SK-N-SH treated with all-trans-retinoic acid at 6 μM for 48 hours (cell line): Measurements from ENCODE around the gene PANK2.

Source experiments
- ATAC-seq: fragments of 200-7000 bp; cut with Tn5 transposase; 3 replicates; pipeline ENCODE4 v1.9.1; 2020; ENCODE audit warnings: mild to moderate bottlenecking, moderate library complexity
- ARNTL ChIP-seq: fragments of 450-650 bp; formaldehyde crosslinking; IDR thresholded peaks from 2 replicates; pipeline ENCODE4 v1.5.0; 2020; ENCODE audit warnings: low read depth, mild to moderate bottlenecking, moderate library complexity, borderline replicate concordance
- BACH2 ChIP-seq: fragments of 250-450 bp; sonication (Bioruptor Pico); IDR thresholded peaks from 2 replicates; pipeline ENCODE4 v1.9.0; 2021; ENCODE audit warnings: mild to moderate bottlenecking, borderline replicate concordance
- CSDC2 ChIP-seq: fragments of 250-450 bp; sonication (Bioruptor Pico); IDR thresholded peaks from 2 replicates; pipeline ENCODE4 v1.5.0; 2020; ENCODE audit warnings: mild to moderate bottlenecking, moderate library complexity
- CSRNP3 ChIP-seq: fragments of 250-450 bp; sonication (Bioruptor Pico); IDR thresholded peaks from 2 replicates; pipeline ENCODE4 v1.5.1; 2021; ENCODE audit warnings: mild to moderate bottlenecking, moderate library complexity
- ESRRG ChIP-seq: fragments of 250-450 bp; sonication (Bioruptor Pico); IDR thresholded peaks from 2 replicates; pipeline ENCODE4 v1.6.1; 2021; ENCODE audit warnings: mild to moderate bottlenecking
- GLIS3 ChIP-seq: fragments of 250-450 bp; sonication (Bioruptor Pico); IDR thresholded peaks from 2 replicates; pipeline ENCODE4 v1.5.0; 2020; ENCODE audit warnings: mild to moderate bottlenecking, moderate library complexity
- ISL1 ChIP-seq: fragments of 250-450 bp; sonication (Bioruptor Pico); IDR thresholded peaks from 2 replicates; pipeline ENCODE4 v2.1.2; 2022; ENCODE audit warnings: mild to moderate bottlenecking, moderate library complexity
- OSR1 ChIP-seq: fragments of 250-450 bp; sonication (Bioruptor Pico); IDR thresholded peaks from 2 replicates; pipeline ENCODE4 v1.8.0; 2022; ENCODE audit warnings: moderate library complexity, mild to moderate bottlenecking, inconsistent platforms
- PPARA ChIP-seq: fragments of 250-450 bp; sonication (Bioruptor Pico); IDR thresholded peaks from 2 replicates; pipeline ENCODE4 v1.5.0; 2020; ENCODE audit warnings: mild to moderate bottlenecking, borderline replicate concordance
- RARB ChIP-seq: fragments of 250-450 bp; sonication (Bioruptor Pico); IDR thresholded peaks from 2 replicates; pipeline ENCODE4 v1.8.0; 2021; ENCODE audit warnings: mild to moderate bottlenecking, moderate library complexity
- SNAI2 ChIP-seq: fragments of 250-450 bp; sonication (Bioruptor Pico); IDR thresholded peaks from 2 replicates; pipeline ENCODE4 v1.5.0; 2020; ENCODE audit warnings: mild to moderate bottlenecking, moderate library complexity
- TCF4 ChIP-seq: fragments of 250-450 bp; sonication (Bioruptor Pico); IDR thresholded peaks from 2 replicates; pipeline ENCODE4 v1.8.0; 2021; ENCODE audit warnings: mild to moderate bottlenecking, moderate library complexity, borderline replicate concordance
- TOX ChIP-seq: fragments of 250-450 bp; sonication (Bioruptor Pico); IDR thresholded peaks from 2 replicates; pipeline ENCODE4 v1.8.0; 2021; ENCODE audit warnings: mild to moderate bottlenecking, moderate library complexity, borderline replicate concordance
- ZC3H10 ChIP-seq: fragments of 250-450 bp; sonication (Bioruptor Pico); IDR thresholded peaks from 2 replicates; pipeline ENCODE4 v1.5.1; 2021; ENCODE audit warnings: mild to moderate bottlenecking, moderate library complexity
- ZFP3 ChIP-seq: fragments of 250-450 bp; sonication (Bioruptor Pico); IDR thresholded peaks from 2 replicates; pipeline ENCODE4 v1.5.0; 2020; ENCODE audit warnings: mild to moderate bottlenecking, moderate library complexity
- ZFP30 ChIP-seq: fragments of 450-650 bp; formaldehyde crosslinking; IDR thresholded peaks from 2 replicates; pipeline ENCODE4 v1.5.0; 2022; ENCODE audit warnings: mild to moderate bottlenecking, moderate library complexity
- ZNF565 ChIP-seq: fragments of 450-650 bp; formaldehyde crosslinking; conservative IDR thresholded peaks from 2 replicates; pipeline ENCODE4 v1.5.0; 2020; ENCODE audit warnings: low read depth, mild to moderate bottlenecking, moderate library complexity
- ZNF70 ChIP-seq: fragments of 450-650 bp; formaldehyde crosslinking; IDR thresholded peaks from 2 replicates; pipeline ENCODE4 v1.5.0; 2020; ENCODE audit warnings: mild to moderate bottlenecking, moderate library complexity
- ZNF8 ChIP-seq: fragments of 450-650 bp; formaldehyde crosslinking; IDR thresholded peaks from 2 replicates; pipeline ENCODE4 v1.5.0; 2020; ENCODE audit warnings: mild to moderate bottlenecking, moderate library complexity
- TF ChIP-seq, protein P1 (sequence below): fragments of 250-450 bp; sonication (Bioruptor Pico); IDR thresholded peaks from 2 replicates; pipeline ENCODE4 v1.8.0; 2020; ENCODE audit warnings: mild to moderate bottlenecking, moderate library complexity, borderline replicate concordance
- TF ChIP-seq, protein P2 (sequence below): fragments of 250-450 bp; sonication (Bioruptor Pico); IDR thresholded peaks from 2 replicates; pipeline ENCODE4 v1.5.1; 2020; ENCODE audit warnings: low read depth, mild to moderate bottlenecking, moderate library complexity
- TF ChIP-seq, protein P3 (sequence below): fragments of 250-450 bp; sonication (Bioruptor Pico); IDR thresholded peaks from 2 replicates; pipeline ENCODE4 v1.8.0; 2021; ENCODE audit warnings: low read depth, mild to moderate bottlenecking, moderate library complexity, borderline replicate concordance

Gene PANK2

DNA sequence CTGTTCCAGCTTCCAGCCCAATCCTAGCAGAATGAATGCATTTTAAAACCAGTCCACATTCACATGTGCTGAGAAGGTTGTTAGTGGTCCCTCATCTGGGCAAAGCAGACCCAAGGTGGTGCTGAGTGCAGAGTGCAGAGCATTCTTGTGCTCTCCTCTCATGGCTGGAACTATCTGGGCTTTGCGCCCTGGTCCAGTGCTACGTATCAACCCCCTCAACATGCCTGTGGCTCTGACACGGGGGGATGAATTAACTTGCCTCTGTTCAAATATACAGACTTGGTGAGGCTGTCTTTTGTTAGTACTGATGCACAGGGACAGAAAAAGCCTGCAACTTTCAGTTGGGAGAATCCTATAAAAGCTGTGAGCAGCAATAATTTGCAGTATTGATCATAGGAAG lies 42.5 kb downstream of the PANK2 start:
- ATAC-seq: peak; percentile 1; the same call in 1 of the 3 replicates
- TF ChIP-seq, protein P1, sequence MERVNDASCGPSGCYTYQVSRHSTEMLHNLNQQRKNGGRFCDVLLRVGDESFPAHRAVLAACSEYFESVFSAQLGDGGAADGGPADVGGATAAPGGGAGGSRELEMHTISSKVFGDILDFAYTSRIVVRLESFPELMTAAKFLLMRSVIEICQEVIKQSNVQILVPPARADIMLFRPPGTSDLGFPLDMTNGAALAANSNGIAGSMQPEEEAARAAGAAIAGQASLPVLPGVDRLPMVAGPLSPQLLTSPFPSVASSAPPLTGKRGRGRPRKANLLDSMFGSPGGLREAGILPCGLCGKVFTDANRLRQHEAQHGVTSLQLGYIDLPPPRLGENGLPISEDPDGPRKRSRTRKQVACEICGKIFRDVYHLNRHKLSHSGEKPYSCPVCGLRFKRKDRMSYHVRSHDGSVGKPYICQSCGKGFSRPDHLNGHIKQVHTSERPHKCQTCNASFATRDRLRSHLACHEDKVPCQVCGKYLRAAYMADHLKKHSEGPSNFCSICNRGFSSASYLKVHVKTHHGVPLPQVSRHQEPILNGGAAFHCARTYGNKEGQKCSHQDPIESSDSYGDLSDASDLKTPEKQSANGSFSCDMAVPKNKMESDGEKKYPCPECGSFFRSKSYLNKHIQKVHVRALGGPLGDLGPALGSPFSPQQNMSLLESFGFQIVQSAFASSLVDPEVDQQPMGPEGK (CRISPR knock-in tag): no peak
- TF ChIP-seq ZNF565: no peak
- TF ChIP-seq BACH2 (CRISPR knock-in tag): no peak
- no peak for TF ChIP-seq CSRNP3
- no peak for TF ChIP-seq ZC3H10

DNA sequence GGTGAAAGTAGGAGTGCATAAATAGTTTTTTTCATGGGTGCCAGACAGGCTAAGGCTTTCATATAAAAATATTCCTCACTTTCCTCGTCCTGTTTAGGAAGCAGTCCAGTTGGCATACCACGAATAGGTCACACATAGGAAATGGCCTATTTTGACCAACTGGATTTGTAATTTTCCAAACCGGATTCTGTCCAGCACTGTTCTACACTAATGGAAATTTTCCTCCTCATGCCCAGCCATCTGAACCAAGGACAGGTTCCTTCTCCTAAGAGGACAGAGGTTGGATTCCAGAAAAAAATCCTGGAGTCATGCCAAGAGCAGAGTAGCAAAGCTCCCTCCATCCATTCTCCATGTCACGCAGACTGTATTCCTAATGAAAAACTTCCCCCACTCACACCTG lies 43.1 kb downstream of the PANK2 start:
- no peak for TF ChIP-seq PPARA (CRISPR knock-in tag)
- no peak for TF ChIP-seq OSR1 (CRISPR knock-in tag)
- TF ChIP-seq TOX (CRISPR knock-in tag): no peak
- TF ChIP-seq GLIS3: no peak
- TF ChIP-seq TCF4 (CRISPR knock-in tag): no peak
- TF ChIP-seq ZFP3: no peak
- no peak for TF ChIP-seq CSRNP3
- no peak for TF ChIP-seq RARB (CRISPR knock-in tag)
- TF ChIP-seq, protein P2, sequence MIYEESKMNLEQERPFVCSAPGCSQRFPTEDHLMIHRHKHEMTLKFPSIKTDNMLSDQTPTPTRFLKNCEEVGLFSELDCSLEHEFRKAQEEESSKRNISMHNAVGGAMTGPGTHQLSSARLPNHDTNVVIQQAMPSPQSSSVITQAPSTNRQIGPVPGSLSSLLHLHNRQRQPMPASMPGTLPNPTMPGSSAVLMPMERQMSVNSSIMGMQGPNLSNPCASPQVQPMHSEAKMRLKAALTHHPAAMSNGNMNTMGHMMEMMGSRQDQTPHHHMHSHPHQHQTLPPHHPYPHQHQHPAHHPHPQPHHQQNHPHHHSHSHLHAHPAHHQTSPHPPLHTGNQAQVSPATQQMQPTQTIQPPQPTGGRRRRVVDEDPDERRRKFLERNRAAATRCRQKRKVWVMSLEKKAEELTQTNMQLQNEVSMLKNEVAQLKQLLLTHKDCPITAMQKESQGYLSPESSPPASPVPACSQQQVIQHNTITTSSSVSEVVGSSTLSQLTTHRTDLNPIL (CRISPR knock-in tag): no peak
- TF ChIP-seq SNAI2 (CRISPR knock-in tag): no peak
- no peak for TF ChIP-seq ZNF565
- TF ChIP-seq BACH2 (CRISPR knock-in tag): no peak
- TF ChIP-seq, protein P1 (CRISPR knock-in tag): no peak
- ATAC-seq: no peak

DNA sequence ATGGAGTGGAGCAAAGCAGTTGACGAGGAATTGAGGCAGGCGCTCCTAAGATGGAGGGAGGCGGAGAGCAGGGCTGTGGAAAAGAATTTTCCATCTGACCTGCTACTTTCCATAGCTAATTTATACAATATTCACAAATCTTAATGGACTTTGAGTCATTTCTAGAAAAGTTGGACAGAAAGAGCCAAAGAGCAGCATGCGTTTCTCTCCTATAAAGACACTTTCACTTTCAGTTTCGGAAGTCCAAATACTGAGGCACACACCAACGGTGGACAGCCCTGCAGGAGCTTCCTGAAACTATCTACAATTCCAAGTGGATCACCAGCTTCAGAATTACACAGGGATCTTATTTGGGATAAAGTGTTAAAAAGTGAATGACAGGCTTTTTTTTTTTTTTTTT lies 43.5 kb downstream of the PANK2 start:
- ATAC-seq: no peak
- TF ChIP-seq ZNF70 (CRISPR knock-in tag) (no peak), ESRRG (CRISPR knock-in tag) (no peak), TOX (CRISPR knock-in tag) (no peak), TCF4 (CRISPR knock-in tag) (no peak), ZC3H10 (no peak), ZNF565 (no peak), OSR1 (CRISPR knock-in tag) (no peak)
- TF ChIP-seq, protein P2 (CRISPR knock-in tag): no peak

- TF ChIP-seq ZC3H10 (no peak), ZNF8 (CRISPR knock-in tag) (no peak), TCF4 (CRISPR knock-in tag) (no peak), PPARA (CRISPR knock-in tag) (no peak), OSR1 (CRISPR knock-in tag) (no peak), ARNTL (CRISPR knock-in tag) (no peak), ZFP3 (no peak), BACH2 (CRISPR knock-in tag) (no peak), ZFP30 (no peak), TOX (CRISPR knock-in tag) (no peak), ZNF70 (CRISPR knock-in tag) (no peak), SNAI2 (CRISPR knock-in tag) (no peak), ISL1 (no peak), CSDC2 (CRISPR knock-in tag) (no peak), ZNF565 (no peak)
- TF ChIP-seq, protein P3, sequence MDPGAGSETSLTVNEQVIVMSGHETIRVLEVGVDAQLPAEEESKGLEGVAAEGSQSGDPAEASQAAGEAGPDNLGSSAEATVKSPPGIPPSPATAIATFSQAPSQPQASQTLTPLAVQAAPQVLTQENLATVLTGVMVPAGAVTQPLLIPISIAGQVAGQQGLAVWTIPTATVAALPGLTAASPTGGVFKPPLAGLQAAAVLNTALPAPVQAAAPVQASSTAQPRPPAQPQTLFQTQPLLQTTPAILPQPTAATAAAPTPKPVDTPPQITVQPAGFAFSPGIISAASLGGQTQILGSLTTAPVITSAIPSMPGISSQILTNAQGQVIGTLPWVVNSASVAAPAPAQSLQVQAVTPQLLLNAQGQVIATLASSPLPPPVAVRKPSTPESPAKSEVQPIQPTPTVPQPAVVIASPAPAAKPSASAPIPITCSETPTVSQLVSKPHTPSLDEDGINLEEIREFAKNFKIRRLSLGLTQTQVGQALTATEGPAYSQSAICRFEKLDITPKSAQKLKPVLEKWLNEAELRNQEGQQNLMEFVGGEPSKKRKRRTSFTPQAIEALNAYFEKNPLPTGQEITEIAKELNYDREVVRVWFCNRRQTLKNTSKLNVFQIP (CRISPR knock-in tag): no peak
- TF ChIP-seq, protein P1 (CRISPR knock-in tag): no peak
- TF ChIP-seq, all 23 proteins: peak for 0
- ATAC-seq: no peak
Measured at GRCh38 chr20:3933218-3933617, 44.0 kb downstream of the PANK2 start.
